GM18526 (cell line): ENCODE results near the gene ASPN.

Experiments used
- POLR2A ChIP-seq: IDR thresholded peaks from 3 replicates; pipeline ENCODE4 v1.6.1; 2011; ENCODE audit not compliant: insufficient read length; ENCODE audit errors: extremely low read depth

The ASPN gene

DNA sequence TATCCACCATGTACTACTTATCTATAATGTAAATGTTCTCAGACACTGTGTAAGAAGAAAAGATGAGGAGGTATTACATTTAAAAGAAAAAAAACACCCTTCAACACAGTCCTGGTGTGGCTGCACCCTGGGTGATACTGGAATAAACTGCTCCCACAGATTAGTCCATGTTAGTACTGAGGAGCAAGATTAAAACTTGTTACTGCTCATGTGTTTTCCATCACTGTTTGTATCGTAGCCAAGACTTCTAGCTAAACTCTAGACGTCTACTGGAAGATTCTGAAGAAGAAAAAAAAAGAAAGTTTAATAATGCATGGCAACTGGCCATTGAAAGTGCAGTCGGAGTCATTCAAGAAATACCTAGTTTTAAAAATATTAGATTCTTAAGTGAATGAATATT is at the start of gene ASPN:
Gene ASPN, minus strand, starts transcription at position 178 of the 400 bp plus-strand sequence.
- TF ChIP-seq POLR2A, result no peak

DNA sequence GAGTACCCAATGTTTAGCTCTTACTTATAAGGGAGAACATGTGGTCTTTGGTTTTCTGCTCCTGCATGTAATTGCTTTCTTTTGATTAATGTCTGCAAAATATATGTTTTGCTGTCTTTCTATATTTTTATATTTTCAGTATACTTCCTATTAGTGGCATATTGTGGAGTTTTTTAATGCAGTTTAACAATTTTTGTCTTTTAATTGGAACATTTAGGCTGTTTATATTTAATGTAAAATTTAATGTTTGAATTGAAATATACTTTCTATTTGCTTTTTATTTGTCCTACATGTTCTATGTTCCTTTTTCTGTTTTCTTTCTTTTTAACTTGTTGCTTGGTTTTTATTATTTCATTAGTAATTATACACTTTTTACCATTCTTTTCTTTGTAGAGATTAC is 48.6 kb upstream of the ASPN start:
- no peak for TF ChIP-seq POLR2A

DNA sequence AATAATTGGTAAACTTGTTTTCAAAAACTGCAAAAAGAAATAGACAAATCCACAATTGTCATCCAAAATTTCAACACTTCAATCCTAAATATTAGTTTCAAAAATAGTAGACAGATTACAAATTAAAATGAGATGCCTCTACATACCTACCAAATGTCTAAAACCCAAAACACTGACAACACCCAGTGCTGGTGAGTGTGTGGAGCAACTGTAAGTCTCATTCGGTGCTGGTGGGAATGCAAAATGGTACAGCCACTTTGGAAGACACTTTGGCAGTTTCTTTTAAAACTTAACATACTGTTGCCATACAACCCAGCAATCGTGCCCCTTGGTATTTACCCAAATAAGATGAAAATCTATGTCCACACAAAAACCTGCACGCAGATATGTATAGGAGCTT is 46.8 kb upstream of the ASPN start:
- TF ChIP-seq POLR2A, result no peak

DNA sequence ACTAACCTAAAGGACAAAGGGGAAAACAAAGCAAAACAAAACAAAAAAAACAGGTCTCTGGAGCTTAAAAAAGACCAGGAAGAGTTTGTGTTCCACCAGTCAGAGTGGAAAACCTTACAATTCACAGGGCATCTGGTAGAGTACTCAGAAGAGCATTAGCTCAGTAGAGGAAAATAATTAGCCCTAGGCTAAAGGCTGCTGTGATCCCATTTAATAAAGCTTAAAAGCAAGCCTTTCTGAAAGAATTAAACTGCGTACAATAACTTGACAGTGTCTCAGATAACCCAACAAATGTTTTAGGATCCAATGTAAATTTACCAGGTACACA is 46.2 kb upstream of the ASPN start:
- no peak for TF ChIP-seq POLR2A

DNA sequence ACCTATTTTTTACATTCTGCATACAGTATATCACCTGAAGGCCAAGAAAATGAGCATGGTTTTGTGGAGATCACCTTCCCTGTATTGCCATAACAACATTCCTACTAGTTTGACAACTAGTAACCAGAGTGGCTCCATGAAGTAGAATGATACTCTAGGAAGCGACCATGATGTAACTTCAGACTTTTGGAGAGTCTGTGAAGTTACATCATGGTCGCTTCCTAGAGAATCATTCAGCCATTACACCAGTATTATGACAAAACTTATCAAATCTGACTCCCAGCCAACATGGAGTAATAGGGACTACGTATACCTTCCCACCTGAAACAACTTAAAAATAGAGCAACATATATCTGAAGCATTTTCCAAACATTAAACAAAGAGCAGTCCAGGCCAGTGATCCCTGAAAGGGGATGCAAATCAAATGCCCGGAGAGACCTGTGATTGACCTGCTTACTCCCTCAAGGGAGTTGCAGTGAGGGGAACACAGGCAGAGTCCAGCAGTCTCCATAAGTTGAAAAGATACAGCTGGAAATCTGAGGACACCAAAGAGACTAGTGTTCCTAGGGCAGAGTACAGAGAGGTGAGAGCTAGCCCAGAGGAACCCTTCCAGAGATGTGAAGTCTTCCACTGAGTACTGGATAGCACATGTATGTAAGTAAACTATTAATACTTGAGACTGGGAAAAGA is 45.7 kb upstream of the ASPN start:
- no peak for TF ChIP-seq POLR2A

DNA sequence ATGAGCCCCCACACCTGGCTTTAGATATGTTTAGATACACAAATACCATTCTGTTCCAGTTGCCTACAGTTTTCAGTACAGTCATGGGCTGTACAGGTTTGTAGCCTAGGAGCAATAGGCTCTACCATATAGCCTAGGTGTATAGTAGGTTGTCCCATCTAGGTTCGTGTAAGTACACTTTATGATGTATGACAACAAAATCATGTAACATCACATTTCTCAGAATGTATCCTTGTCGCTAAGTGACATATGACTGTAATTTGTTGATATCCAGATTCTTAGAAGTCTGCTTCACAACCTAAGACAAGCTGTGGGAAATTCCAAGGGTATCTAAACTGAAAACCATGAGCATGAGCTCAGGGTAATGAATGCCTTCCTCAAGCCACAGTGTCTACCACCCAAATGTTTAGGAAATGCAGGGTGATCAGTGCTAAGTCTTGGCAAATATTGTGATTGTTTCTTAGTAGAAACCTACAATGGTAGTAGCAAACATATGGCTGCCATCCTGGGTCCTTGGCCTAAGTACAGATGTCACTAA is 45.1 kb upstream of the ASPN start:
- no peak for TF ChIP-seq POLR2A

GRCh38 chr9:92525306-92525705 is 43.0 kb upstream of the ASPN start:
- no peak for TF ChIP-seq POLR2A

- TF ChIP-seq POLR2A, result no peak
These were observed 42.6 kb upstream of the ASPN start for GRCh38 chr9:92524881-92525280.

GRCh38 chr9:92522983-92523970 is 41.0 kb upstream of the ASPN start:
- no peak for TF ChIP-seq POLR2A

GRCh38 chr9:92520837-92521236 is 38.5 kb upstream of the ASPN start:
- TF ChIP-seq POLR2A, result no peak

- TF ChIP-seq POLR2A, result no peak
These were observed 35.9 kb upstream of the ASPN start for GRCh38 chr9:92518199-92518598.

GRCh38 chr9:92517046-92517445 is 34.7 kb upstream of the ASPN start:
- no peak for TF ChIP-seq POLR2A

DNA sequence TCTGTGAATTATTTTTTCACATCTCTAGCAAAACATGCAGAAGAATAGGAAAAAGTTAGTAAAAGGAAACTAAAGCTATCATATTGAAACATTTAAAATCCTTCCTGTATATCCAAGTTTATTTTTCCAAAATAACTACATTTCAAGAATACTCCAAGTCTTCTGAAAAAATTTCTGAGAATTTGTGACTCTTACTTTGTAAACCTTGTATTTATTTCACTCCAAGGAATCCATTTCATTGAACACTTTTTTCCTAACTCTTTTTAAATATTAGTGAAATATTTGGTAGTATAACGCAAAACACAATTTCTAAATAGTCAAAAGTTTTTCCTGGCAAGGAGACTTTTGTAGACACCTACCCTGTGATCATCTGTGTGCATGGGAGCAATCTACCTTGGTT is 34.2 kb upstream of the ASPN start:
- no peak for TF ChIP-seq POLR2A

DNA sequence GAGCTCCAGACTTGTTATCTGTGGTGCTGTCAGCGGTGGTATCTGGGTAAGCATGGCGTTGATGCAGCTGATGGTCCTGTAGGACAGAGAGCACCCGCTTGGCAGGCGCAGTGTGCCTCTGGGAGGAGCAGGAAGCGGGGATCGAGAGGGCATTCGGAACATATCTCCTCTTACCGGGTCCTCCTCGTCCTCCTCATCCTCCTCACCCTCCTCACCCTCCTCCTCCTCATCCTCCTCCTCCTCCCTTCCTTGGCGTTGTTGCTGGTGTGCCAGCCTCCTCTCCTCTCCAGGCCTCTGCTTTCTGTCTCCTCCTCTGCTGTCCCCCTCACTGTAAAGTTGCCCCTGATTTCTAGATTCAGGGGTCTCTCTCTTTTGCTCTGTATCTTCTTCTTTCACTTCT is 32.3 kb upstream of the ASPN start:
- TF ChIP-seq POLR2A, result no peak

DNA sequence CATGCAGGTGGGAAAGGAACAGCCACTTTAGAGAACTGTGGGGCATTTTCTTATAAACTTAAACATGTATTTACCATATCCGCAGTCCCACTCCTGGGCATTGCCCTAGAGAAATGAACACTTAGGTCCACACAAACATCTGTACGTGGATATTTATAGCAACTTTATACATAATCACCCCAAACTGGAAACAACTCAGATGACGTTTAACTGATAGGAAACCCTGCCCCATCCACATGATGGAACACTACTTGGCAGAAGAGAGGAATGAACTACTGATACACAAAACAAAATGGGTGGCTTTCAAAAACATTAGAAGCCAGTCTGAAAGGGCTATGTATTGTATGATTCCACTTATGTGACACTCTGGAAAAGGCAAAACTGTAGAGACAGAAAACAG is 31.0 kb upstream of the ASPN start:
- no peak for TF ChIP-seq POLR2A

DNA sequence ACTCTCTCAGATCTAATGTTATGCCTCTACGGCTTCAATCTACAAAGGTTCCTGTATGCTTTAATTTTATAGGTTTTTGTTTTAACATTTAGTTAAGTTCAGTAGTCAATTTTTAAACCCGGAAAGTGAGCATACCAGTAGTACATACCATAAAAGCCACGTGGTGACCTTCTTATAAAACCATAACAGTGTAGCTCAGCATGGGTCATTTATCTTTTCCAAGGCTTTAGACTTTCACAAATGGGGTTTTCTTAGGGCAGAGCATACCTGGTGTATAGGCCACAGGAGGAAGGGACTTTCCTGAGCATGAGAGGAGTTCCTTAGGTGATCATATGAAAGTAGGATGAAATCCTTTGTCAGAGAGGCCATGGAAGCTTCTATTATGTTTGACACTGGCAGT is 30.3 kb upstream of the ASPN start:
- TF ChIP-seq POLR2A, result no peak
